Natural killer cell (primary cell): Measurements from ENCODE around the gene TEKT2. TPM values are rescaled to one million over a fixed set of nuclear protein-coding genes. Genes with fewer than 3 reads are reported as not detected.

Experiments used
- ATAC-seq, 3 donors: fragments of 150-1000 bp in 2 of 3; fragments of 200-7000 bp in 1 of 3; cut with Tn5 transposase; 1 replicate in 1 of 3; 2 replicates in 2 of 3; pipeline ENCODE4 v1.10.0; 2021; ENCODE audit warnings: mild to moderate bottlenecking in 2 of 3, moderate library complexity in 2 of 3
- DNase-seq, 2 donors: peaks; one replicate each; pipeline versions ENCODE4 v3.0.0 to v3.0.0-alpha.2; 2013 to 2021; ENCODE audit warnings: mixed read lengths in 1 of 2
- H3K27ac ChIP-seq: one replicate; pipeline ENCODE4 v1.5.1; 2013; ENCODE audit warnings: mild to moderate bottlenecking, low read length
- H3K27me3 ChIP-seq: one replicate; pipeline ENCODE4 v1.6.1; 2013; ENCODE audit warnings: low read length; ENCODE audit not compliant: control insufficient read depth, insufficient read depth
- H3K36me3 ChIP-seq: one replicate; pipeline ENCODE4 v1.6.1; 2013; ENCODE audit warnings: low read length; ENCODE audit not compliant: control insufficient read depth, insufficient read depth
- H3K4me1 ChIP-seq: one replicate; pipeline ENCODE4 v1.6.1; 2013; ENCODE audit warnings: low read length; ENCODE audit not compliant: control insufficient read depth, insufficient read depth
- H3K4me3 ChIP-seq: one replicate; pipeline ENCODE4 v1.5.1; 2013; ENCODE audit warnings: low read length
- H3K9me3 ChIP-seq: one replicate; pipeline ENCODE4 v1.6.1; 2013; ENCODE audit warnings: low read length; ENCODE audit not compliant: control insufficient read depth, insufficient read depth
- H3K27ac Mint-ChIP-seq, 2 donors: one replicate each; pipeline ENCODE4 v1.8.0; 2022; ENCODE audit warnings: mild to moderate bottlenecking in 2 of 2, mixed read lengths in 2 of 2, moderate library complexity in 1 of 2
- H3K27me3 Mint-ChIP-seq, 2 donors: one replicate each; pipeline ENCODE4 v1.8.0; 2022; ENCODE audit warnings: low read depth in 2 of 2, mixed read lengths in 2 of 2
- H3K36me3 Mint-ChIP-seq: one replicate; pipeline ENCODE4 v1.8.0; 2022; ENCODE audit warnings: mixed read lengths
- H3K4me1 Mint-ChIP-seq, 2 donors: one replicate each; pipeline ENCODE4 v1.8.0; 2022; ENCODE audit warnings: mixed read lengths in 2 of 2
- H3K4me3 Mint-ChIP-seq: one replicate; pipeline ENCODE4 v1.8.0; 2022; ENCODE audit warnings: mild to moderate bottlenecking, moderate library complexity, mixed read lengths
- H3K9me3 Mint-ChIP-seq, 2 donors: one replicate each; pipeline ENCODE4 v1.8.0; 2022; ENCODE audit warnings: mixed read lengths in 2 of 2
- CTCF ChIP-seq: fragments of 200-600 bp; IDR thresholded peaks from one replicate; pipeline ENCODE4 v1.8.0; 2022; ENCODE audit warnings: antibody characterized with exemption
- WGBS: methylation state at CpG from one replicate; pipeline ENCODE4 v1.1.7; 2013; ENCODE audit warnings: missing lambda C conversion rate; ENCODE audit not compliant: insufficient coverage; 5-methylcytosine and 5-hydroxymethylcytosine counted together
- intact Hi-C: fragments of 100-400 bp; cut with micrococcal nuclease; formaldehyde crosslinking; loops from one replicate; pipeline ENCODE4 v1.14.2; 2022
- total RNA-seq, 4 donors: library from RNA; stranded (reverse); fragments of 120-200 nt in 1 of 4; gene quantifications; one replicate each; pipeline versions ENCODE4 v1.2.3 to v1.2.4, GENCODE V29; 2013 to 2022

TEKT2 gene
- total RNA-seq, 3 donors from 2014 or later (not counting 1 experiment from before 2014, with no cell fraction given), result 0.24 to 0.35 TPM; not detected in 1

DNA sequence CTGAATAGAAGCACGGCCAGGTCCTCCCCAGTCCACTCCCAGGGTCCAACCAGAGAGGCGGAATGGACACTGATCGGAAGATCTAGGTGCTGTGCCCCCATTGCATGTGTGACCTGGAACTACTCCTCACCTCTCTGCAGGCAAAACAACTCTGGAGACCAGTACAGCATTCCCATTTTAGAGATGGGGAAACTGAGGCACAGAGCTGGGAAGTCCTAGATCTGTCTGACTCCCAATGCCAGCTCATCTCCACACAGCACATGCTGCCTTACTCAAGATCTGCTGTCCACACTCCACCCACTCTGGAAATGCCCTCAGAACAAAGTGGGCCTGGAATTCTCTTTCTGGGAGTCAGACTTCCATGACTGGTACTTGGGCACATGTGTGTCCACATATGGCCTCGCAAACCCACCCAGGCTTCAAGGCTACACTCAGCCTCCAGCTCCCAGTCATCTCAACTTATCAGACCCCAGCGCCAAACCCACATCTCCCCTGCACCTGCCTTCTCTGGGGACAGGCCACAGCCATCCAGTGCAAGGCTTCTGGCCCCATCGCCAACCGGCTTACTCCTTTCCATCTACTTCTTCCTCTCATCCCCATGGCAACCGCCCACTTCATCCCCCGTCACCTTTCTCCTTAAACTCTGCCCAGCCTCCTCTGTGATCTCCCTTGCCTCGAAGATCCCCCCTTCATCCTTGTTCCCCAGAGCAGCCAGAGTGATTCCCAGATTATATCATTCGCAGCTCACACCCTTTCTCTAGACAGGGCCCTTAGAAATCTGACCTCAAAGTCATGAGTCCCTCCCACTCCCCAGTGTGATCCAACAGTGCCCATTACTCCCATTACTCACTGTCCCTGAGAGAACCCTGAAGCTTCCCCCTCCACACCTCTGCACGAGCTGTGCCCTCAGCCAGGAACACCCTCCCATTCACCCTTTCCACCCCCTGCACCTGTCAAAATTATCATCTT lies 38.5 kb downstream of the TEKT2 start:
- no peaks in the 10 kb centered on the region for H3K9me3 Mint-ChIP-seq
- H3K27me3 Mint-ChIP-seq, result peaks cover 30 to 36% of the 10 kb centered on the region in 2 donors
- Histone ChIP-seq H3K27ac (no peak overlapping the region), H3K27me3 (peaks cover 12% of the 10 kb centered on the region), H3K4me3 (no peak overlapping the region), H3K36me3 (no peaks in the 10 kb centered on the region), H3K4me1 (peaks cover 35% of the 10 kb centered on the region), H3K9me3 (no peaks in the 10 kb centered on the region)
- no peak overlapping the region for H3K4me3 Mint-ChIP-seq
- intact Hi-C loops, result no loop called here
- no peak for TF ChIP-seq CTCF
- no peaks in the 10 kb centered on the region for H3K36me3 Mint-ChIP-seq
- peaks cover 6 to 36% of the 10 kb centered on the region in 2 donors for H3K4me1 Mint-ChIP-seq
- DNase-seq (no peak), ATAC-seq (no peak)
- no peak overlapping the region for H3K27ac Mint-ChIP-seq
- 84% methylated on average over 12 of the region's 12 CpGs for WGBS

- no peaks in the 10 kb centered on the region for H3K36me3 ChIP-seq
- Mint-ChIP-seq H3K27ac (peak overlapping the region in 1 of 2 donors; percentile 20), H3K36me3 (no peaks in the 10 kb centered on the region), H3K4me3 (peak overlapping the region; percentile 33), H3K4me1 (peaks cover 6 to 36% of the 10 kb centered on the region in 2 donors), H3K27me3 (peaks cover 30 to 39% of the 10 kb centered on the region in 2 donors), H3K9me3 (no peaks in the 10 kb centered on the region)
- DNase-seq (peak in 1 of 2 donors; percentile 32), ATAC-seq (peak; percentile 50 to 68 (median 59))
- no peak for TF ChIP-seq CTCF
- H3K4me3 ChIP-seq, result no peak overlapping the region
- intact Hi-C loops, result no loop called here
- H3K27me3 ChIP-seq, result peaks cover 12% of the 10 kb centered on the region
- H3K27ac ChIP-seq, result no peak overlapping the region
- WGBS, result 21% methylated on average over 8 of the region's 8 CpGs
- peaks cover 35% of the 10 kb centered on the region for H3K4me1 ChIP-seq
- no peaks in the 10 kb centered on the region for H3K9me3 ChIP-seq
Measured at GRCh38 chr1:36123356-36123755, 39.5 kb downstream of the TEKT2 start.

DNA sequence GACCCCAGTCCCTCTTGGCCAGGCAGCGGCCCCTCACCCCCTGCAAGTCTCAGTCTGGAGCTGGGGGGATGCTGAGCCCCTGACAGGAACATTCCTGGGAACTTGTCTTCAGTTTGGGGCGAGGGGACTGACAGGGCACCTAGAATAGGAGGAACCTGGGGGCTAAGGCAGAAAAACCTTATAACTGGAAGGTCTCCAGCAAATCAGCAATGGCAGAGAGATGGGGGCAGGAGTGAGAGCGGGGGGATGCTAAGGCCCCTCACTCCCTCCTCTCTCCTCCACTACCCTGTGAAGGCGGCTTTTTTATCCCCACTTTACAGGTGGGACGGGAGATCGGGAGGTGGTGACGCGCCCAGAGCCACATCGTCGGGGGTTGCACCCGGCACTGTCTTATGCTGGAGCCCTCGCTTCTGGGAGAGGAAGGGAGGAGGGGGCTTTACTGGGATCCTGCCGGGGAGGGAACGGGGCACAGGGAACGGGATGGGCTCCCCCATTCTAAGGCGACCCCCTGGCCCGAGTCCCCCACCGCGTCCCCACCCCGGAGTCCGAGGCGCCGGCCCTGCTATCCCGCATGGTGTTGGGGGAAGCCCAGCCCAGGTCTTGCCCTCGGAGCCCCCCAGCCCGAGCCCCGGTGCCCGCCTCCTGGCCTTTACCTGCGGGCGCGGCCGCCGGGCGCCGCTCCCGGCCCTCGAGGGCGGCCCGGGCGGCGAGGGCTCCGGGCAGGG lies 40.7 kb downstream of the TEKT2 start:
- Histone ChIP-seq H3K9me3 (no peaks in the 10 kb centered on the region), H3K4me3 (no peak overlapping the region), H3K27me3 (peaks cover 12% of the 10 kb centered on the region), H3K4me1 (peaks cover 32% of the 10 kb centered on the region), H3K27ac (no peak overlapping the region), H3K36me3 (no peaks in the 10 kb centered on the region)
- H3K27me3 Mint-ChIP-seq, result peaks cover 30 to 39% of the 10 kb centered on the region in 2 donors
- peaks cover 6 to 36% of the 10 kb centered on the region in 2 donors for H3K4me1 Mint-ChIP-seq
- H3K4me3 Mint-ChIP-seq, result peak overlapping the region; percentile 72
- DNase-seq (no peak), ATAC-seq (no peak)
- no peaks in the 10 kb centered on the region for H3K9me3 Mint-ChIP-seq
- no peak overlapping the region for H3K27ac Mint-ChIP-seq
- intact Hi-C loops, result no loop called here
- no peaks in the 10 kb centered on the region for H3K36me3 Mint-ChIP-seq
- no peak for TF ChIP-seq CTCF
- WGBS, result 28% methylated on average over 36 of the region's 42 CpGs
